Liver (tissue), 9 donors: ENCODE data around the gene SLC25A48. TPM values are rescaled to one million over a fixed set of nuclear protein-coding genes. Genes with fewer than 3 reads are reported as not detected.

Experiments
- DNase-seq: peaks from one replicate; pipeline ENCODE4 v3.0.0-alpha.2; 2017; ENCODE audit warnings: low spot score
- H3K27ac ChIP-seq, 2 donors: one replicate each; pipeline ENCODE4 v1.7.0; 2013; ENCODE audit warnings: inconsistent platforms in 2 of 2, low read length in 2 of 2, control low read depth in 1 of 2, low read depth in 1 of 2, mild to moderate bottlenecking in 1 of 2
- H3K27me3 ChIP-seq, 4 donors: one replicate each; pipeline versions ENCODE4 v1.6.1 to v1.7.0; 2013; ENCODE audit warnings: low read length in 3 of 4, inconsistent platforms in 1 of 4, mild to moderate bottlenecking in 1 of 4, moderate library complexity in 1 of 4; ENCODE audit not compliant: control insufficient read depth in 4 of 4, insufficient read depth in 4 of 4
- H3K36me3 ChIP-seq, 4 donors: one replicate each; pipeline versions ENCODE4 v1.6.1 to v1.7.0; 2013; ENCODE audit warnings: low read length in 3 of 4, mild to moderate bottlenecking in 3 of 4, low read depth in 1 of 4, moderate library complexity in 1 of 4; ENCODE audit not compliant: control insufficient read depth in 4 of 4, insufficient read depth in 3 of 4
- H3K4me1 ChIP-seq, 4 donors: one replicate each; pipeline versions ENCODE4 v1.6.1 to v1.7.0; 2013; ENCODE audit warnings: low read length in 3 of 4, mild to moderate bottlenecking in 3 of 4, moderate library complexity in 1 of 4; ENCODE audit not compliant: control insufficient read depth in 4 of 4, insufficient read depth in 4 of 4
- H3K4me3 ChIP-seq, 3 donors: one replicate each; pipeline versions ENCODE4 v1.6.1 to v1.7.0; 2013; ENCODE audit warnings: low read length in 3 of 3, control low read depth in 1 of 3, low read depth in 1 of 3, mild to moderate bottlenecking in 1 of 3
- H3K9ac ChIP-seq, 2 donors: one replicate each; pipeline ENCODE4 v1.7.0; 2013; ENCODE audit warnings: low read length in 2 of 2, mild to moderate bottlenecking in 2 of 2, moderate library complexity in 2 of 2, control low read depth in 1 of 2, low read depth in 1 of 2
- H3K9me3 ChIP-seq, 4 donors: one replicate each; pipeline versions ENCODE4 v1.6.1 to v1.7.0; 2013; ENCODE audit warnings: low read length in 3 of 4; ENCODE audit not compliant: control insufficient read depth in 4 of 4
- ATF3 ChIP-seq: IDR thresholded peaks from 2 replicates; pipeline ENCODE4 v1.6.1; 2016; ENCODE audit warnings: antibody characterized with exemption
- CTCF ChIP-seq: fragments of 150-350 bp; IDR thresholded peaks from 2 replicates; pipeline ENCODE4 v1.5.1; 2017; ENCODE audit warnings: improper control_type of control experiment, low read depth, low read length; ENCODE audit not compliant: missing input control
- EGR1 ChIP-seq, 2 donors: IDR thresholded peaks; 2 replicates each; pipeline ENCODE4 v1.6.1; 2016 to 2018; ENCODE audit warnings: antibody characterized with exemption in 2 of 2, low read depth in 2 of 2
- FOXA1 ChIP-seq: IDR thresholded peaks from 2 replicates; pipeline ENCODE4 v1.6.1; 2016; ENCODE audit warnings: antibody characterized with exemption
- FOXA2 ChIP-seq: IDR thresholded peaks from 2 replicates; pipeline ENCODE4 v1.6.1; 2016; ENCODE audit warnings: antibody characterized with exemption
- GABPA ChIP-seq, 2 donors: IDR thresholded peaks in 1 of 2; conservative IDR thresholded peaks in 1 of 2; 2 replicates each; pipeline ENCODE4 v1.6.1; 2016; ENCODE audit warnings: antibody characterized with exemption in 2 of 2, mild to moderate bottlenecking in 1 of 2, moderate library complexity in 1 of 2
- HNF4A ChIP-seq, 2 donors: conservative IDR thresholded peaks; 2 replicates each; pipeline ENCODE4 v1.6.1; 2016; ENCODE audit warnings: antibody characterized with exemption in 2 of 2, mild to moderate bottlenecking in 2 of 2
- HNF4G ChIP-seq: IDR thresholded peaks from 2 replicates; pipeline ENCODE4 v1.6.1; 2016; ENCODE audit warnings: antibody characterized with exemption
- JUND ChIP-seq, 2 donors: IDR thresholded peaks; 2 replicates each; pipeline ENCODE4 v1.6.1; 2016; ENCODE audit warnings: antibody characterized with exemption in 2 of 2
- MAX ChIP-seq: IDR thresholded peaks from 2 replicates; pipeline ENCODE4 v1.6.1; 2016; ENCODE audit warnings: antibody characterized with exemption
- NR2F2 ChIP-seq: IDR thresholded peaks from 2 replicates; pipeline ENCODE4 v1.6.1; 2016; ENCODE audit warnings: antibody characterized with exemption
- RAD21 ChIP-seq, 2 donors: IDR thresholded peaks; 2 replicates each; pipeline ENCODE4 v1.6.1; 2016; ENCODE audit warnings: antibody characterized with exemption in 2 of 2, mild to moderate bottlenecking in 2 of 2
- REST ChIP-seq: IDR thresholded peaks from 2 replicates; pipeline ENCODE4 v1.6.1; 2016; ENCODE audit warnings: antibody characterized with exemption, mild to moderate bottlenecking
- RXRA ChIP-seq, 2 donors: IDR thresholded peaks; 2 replicates each; pipeline ENCODE4 v1.6.1; 2017 to 2018; ENCODE audit warnings: antibody characterized with exemption in 2 of 2, mild to moderate bottlenecking in 1 of 2
- SP1 ChIP-seq: IDR thresholded peaks from 2 replicates; pipeline ENCODE4 v1.6.1; 2018; ENCODE audit warnings: antibody characterized with exemption, mild to moderate bottlenecking
- TAF1 ChIP-seq: conservative IDR thresholded peaks from 2 replicates; pipeline ENCODE4 v1.6.1; 2016; ENCODE audit warnings: antibody characterized with exemption, mild to moderate bottlenecking
- YY1 ChIP-seq: IDR thresholded peaks from 2 replicates; pipeline ENCODE4 v1.6.1; 2016; ENCODE audit warnings: antibody characterized with exemption, mild to moderate bottlenecking
- ZBTB33 ChIP-seq: IDR thresholded peaks from 2 replicates; pipeline ENCODE4 v1.6.1; 2016; ENCODE audit warnings: antibody characterized with exemption
- WGBS: extraction: QIAGEN DNeasy Blood & Tissue Kit; methylation state at CpG from one replicate; pipeline ENCODE4 v1.1.7; 2013; 5-methylcytosine and 5-hydroxymethylcytosine counted together
- polyA plus RNA-seq, 2 donors: library from polyadenylated mRNA; stranded (reverse) in 1 of 2; unstranded in 1 of 2; fragments of 200-250 nt in 1 of 2; fragments of >200 nt in 1 of 2; fragmentation: Nextera tagmentation in 1 of 2; extraction: Ambion mirVana in 1 of 2; gene quantifications; one replicate each; pipeline versions ENCODE4 v1.2.1 to v1.2.3, GENCODE V29; 2013 to 2015
- total RNA-seq, 2 donors: library from RNA; depleted of rRNA; stranded (reverse); fragments of >200 nt; gene quantifications; one replicate each; pipeline ENCODE4 v1.2.3, GENCODE V29; 2014
- donor health status: healthy.
- donor health status: healthy.
- donor health status: healthy.
- donor health status: healthy.
- donor health status: healthy.

Gene SLC25A48
- total and polyA plus RNA-seq, 4 donors: 0.24 to 1.1 (median 0.72) TPM

- Histone ChIP-seq H3K27ac (no peak overlapping the region), H3K36me3 (no peaks in the 10 kb centered on the region), H3K4me3 (no peak overlapping the region), H3K9ac (no peak overlapping the region), H3K4me1 (no peaks in the 10 kb centered on the region), H3K9me3 (no peaks in the 10 kb centered on the region), H3K27me3 (peaks cover 0 to 2% (median 0%) of the 10 kb centered on the region in 4 donors)
- no peak for TF ChIP-seq EGR1 (IDR thresholded peaks at IDR 0.05; ENCODE audit: low read depth in 2 of 2)
- no peak for TF ChIP-seq REST
- DNase-seq: no peak
- WGBS: 81% methylated on average over 4 of the region's 4 CpGs
Measured at GRCh38 chr5:135822959-135823358, 11.5 kb upstream of the SLC25A48 start.

GRCh38 chr5:135823881-135824280, 10.6 kb upstream of the SLC25A48 start:
- Histone ChIP-seq H3K27ac (no peak overlapping the region), H3K4me1 (no peaks in the 10 kb centered on the region), H3K4me3 (no peak overlapping the region), H3K9me3 (no peaks in the 10 kb centered on the region), H3K9ac (no peak overlapping the region), H3K27me3 (peaks cover 0 to 2% (median 0%) of the 10 kb centered on the region in 4 donors), H3K36me3 (no peaks in the 10 kb centered on the region)
- no peak for TF ChIP-seq FOXA1
- TF ChIP-seq TAF1: no peak
- no peak for TF ChIP-seq CTCF
- TF ChIP-seq HNF4G: no peak
- no peak for TF ChIP-seq FOXA2
- no peak for TF ChIP-seq JUND (IDR thresholded peaks at IDR 0.05)
- no peak for TF ChIP-seq ATF3
- TF ChIP-seq SP1: no peak
- TF ChIP-seq ZBTB33: no peak
- TF ChIP-seq NR2F2: no peak
- TF ChIP-seq GABPA (IDR thresholded peaks at IDR 0.05 in 1 of 2, conservative IDR thresholded peaks at IDR 0.05 in 1 of 2): no peak
- TF ChIP-seq REST: no peak
- TF ChIP-seq MAX: no peak
- no peak for TF ChIP-seq YY1
- no peak for TF ChIP-seq HNF4A (conservative IDR thresholded peaks at IDR 0.05)
- TF ChIP-seq RAD21 (IDR thresholded peaks at IDR 0.05): no peak
- TF ChIP-seq RXRA (IDR thresholded peaks at IDR 0.05): no peak
- no peak for TF ChIP-seq EGR1 (IDR thresholded peaks at IDR 0.05; ENCODE audit: low read depth in 2 of 2)
- DNase-seq: no peak
- 73% methylated on average over 1 of the region's 1 CpG for whole genome bisulfite sequencing
